HG03442 (cell line): ENCODE measurements around the gene MICA.
"Not testable (repeated sequence)": the region's sequence is repeated elsewhere in the genome, so short reads cannot be mapped to it uniquely, and the experiment has no call there.

ENCODE experiments used
- ATAC-seq: cut with Tn5 transposase; IDR thresholded peaks from one replicate; pipeline ENCODE4 v1.9.1; 2021; ENCODE audit warnings: mild to moderate bottlenecking, moderate library complexity; ENCODE audit not compliant: unreplicated experiment

The MICA gene

GRCh38 chr6:31403283-31404060 lies at the start of gene MICA:
TSS of gene MICA (plus strand) at chr6:31403595. CDS start at chr6:31403633, 38 bp downstream.
- ATAC-seq = no peak

GRCh38 chr6:31354158-31354863 lies 49.1 kb upstream of the MICA start:
- ATAC-seq = no peak

- no peak for ATAC-seq
These were observed 48.4 kb upstream of the MICA start for GRCh38 chr6:31354864-31355582.

GRCh38 chr6:31355583-31355948 lies 47.8 kb upstream of the MICA start:
- no peak for ATAC-seq

- ATAC-seq = peak; percentile 28
These were observed 47.0 kb upstream of the MICA start for GRCh38 chr6:31356216-31356945.

GRCh38 chr6:31356946-31357466 lies 46.4 kb upstream of the MICA start, which contains the start of gene HLA-B:
TSS of gene HLA-B (minus strand) at chr6:31357179. CDS start at chr6:31357158, 21 bp downstream.
- ATAC-seq = peak; percentile 72

GRCh38 chr6:31357886-31358285 lies 45.5 kb upstream of the MICA start:
- no peak for ATAC-seq

- ATAC-seq = no peak
These were observed 45.1 kb upstream of the MICA start for GRCh38 chr6:31358302-31358701.

- ATAC-seq = no peak
These were observed 43.8 kb upstream of the MICA start for GRCh38 chr6:31359581-31359980.

GRCh38 chr6:31362751-31363150 lies 40.6 kb upstream of the MICA start:
- ATAC-seq = no peak

GRCh38 chr6:31363811-31364210 lies 39.6 kb upstream of the MICA start:
- no peak for ATAC-seq

- ATAC-seq = no peak
These were observed 37.5 kb upstream of the MICA start for GRCh38 chr6:31365864-31366263.

- peak; percentile 68 for ATAC-seq
These were observed 36.5 kb upstream of the MICA start for GRCh38 chr6:31366693-31367470.

GRCh38 chr6:31368461-31368860 lies 34.9 kb upstream of the MICA start:
- no peak for ATAC-seq

GRCh38 chr6:31374118-31374517 lies 29.3 kb upstream of the MICA start:
- not testable (repeated sequence) for ATAC-seq

GRCh38 chr6:31375699-31376098 lies 27.7 kb upstream of the MICA start:
- no peak for ATAC-seq

- no peak for ATAC-seq
These were observed 26.4 kb upstream of the MICA start for GRCh38 chr6:31377029-31377428.

GRCh38 chr6:31378062-31378720 lies 25.2 kb upstream of the MICA start:
- no peak for ATAC-seq

- ATAC-seq = no peak
These were observed 24.7 kb upstream of the MICA start for GRCh38 chr6:31378721-31379103.
